ENCODE data around the gene FAM200B.

FAM200B gene

DNA sequence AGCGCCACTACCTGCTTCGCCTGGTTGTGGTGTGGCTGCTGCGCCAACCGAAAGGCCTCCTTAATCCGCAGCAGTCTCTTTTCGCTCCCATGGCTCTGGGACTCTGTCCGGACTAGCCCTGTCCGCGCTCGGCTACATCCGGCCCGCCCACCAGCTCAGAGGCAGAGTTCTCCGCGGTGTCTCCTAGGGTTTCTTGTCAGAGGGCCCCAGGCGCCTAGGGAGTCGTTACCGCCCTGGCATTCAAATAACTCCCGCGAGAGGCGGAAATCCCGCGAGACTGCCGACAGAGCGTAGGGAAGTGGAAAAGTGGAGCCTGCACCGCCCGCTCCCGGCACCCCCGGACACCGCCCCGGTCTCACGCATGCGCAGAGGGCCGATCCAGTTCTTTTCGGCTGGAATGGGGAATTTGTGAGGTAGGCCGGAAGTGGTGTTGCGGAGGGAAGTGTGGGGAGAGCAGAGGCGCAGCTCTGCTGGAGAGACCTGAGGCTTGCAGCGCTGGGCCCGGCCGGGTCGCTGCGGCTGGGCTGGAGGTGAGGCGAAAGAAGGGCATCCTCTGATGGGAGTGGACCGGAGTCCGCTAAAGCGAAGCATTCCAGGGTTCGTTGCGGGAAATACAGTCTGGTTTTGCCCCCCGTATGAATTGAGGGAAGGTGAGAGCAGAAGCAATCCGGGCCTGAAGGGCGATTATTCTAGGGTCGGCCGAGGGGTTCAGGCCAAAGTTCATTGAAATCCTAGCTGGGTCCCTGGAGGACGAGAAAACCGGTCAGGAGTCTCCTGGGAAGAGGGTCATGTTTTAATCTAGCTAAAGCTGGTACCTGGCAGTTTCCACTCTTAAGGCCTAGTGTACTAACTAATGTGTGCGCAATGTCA is at the start of gene FAM200B:
FAM200B (plus strand) TSS at position 456 of the 870 bp plus-strand sequence. CDS start 5,151 bp downstream, outside the sequence.
- DNase-seq = peak; percentile 94 to 97

DNA sequence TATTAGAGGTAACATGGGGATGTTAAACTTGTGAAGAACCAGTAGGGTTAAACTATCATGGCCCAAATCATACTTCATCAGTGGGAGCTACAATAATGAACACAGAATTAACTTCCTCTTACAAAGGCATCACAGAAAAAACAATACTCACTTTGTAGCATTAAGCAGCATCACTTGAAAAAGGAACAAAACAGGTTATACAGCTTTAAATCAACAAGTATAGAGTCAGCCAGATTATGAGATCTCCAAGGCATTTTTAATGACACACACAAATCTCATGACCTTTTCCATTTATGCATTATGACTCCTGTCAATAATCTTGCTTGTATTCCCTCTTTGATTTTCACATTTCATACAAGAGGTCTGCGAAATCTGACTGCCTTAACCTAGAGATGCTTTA is 44.8 kb upstream of the FAM200B start:
- no peak for DNase-seq

DNA sequence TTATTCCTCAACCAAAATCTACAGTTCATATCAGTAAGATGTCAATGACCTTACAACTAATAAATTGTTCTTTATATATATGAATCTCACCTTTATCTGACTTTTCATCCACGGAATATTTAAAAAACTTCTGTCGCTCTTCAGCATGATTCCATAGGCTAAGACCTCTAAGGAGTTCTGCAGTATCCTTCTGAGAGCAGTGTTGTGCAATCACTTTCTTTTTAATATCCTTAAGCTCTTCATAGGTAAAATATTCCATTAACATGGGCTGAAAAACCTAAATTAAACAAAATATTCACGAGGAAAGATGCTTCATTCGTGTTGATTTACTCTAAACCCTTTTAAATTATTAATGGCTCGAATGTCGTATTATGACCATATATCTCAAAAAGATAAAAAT is 43.2 kb upstream of the FAM200B start:
- DNase-seq = no peak

DNA sequence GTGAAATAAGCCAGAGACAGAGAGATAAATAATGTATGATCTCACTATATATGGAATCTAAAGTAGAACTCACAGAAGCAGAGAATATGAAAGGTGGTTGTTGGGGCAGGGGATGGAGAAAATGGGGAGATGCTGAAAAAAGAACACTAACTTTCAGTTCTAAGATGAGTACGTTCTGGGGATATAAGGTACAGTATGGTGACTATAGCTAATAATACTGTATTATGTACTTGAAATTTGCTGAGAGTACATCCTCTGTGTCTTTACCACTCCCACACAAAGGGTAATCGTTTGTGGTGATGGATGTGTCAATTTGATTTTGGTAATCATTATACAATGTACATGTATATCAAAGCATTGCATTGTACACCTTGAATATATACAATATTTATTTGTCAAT is 33.0 kb upstream of the FAM200B start:
- DNase-seq = no peak

DNA sequence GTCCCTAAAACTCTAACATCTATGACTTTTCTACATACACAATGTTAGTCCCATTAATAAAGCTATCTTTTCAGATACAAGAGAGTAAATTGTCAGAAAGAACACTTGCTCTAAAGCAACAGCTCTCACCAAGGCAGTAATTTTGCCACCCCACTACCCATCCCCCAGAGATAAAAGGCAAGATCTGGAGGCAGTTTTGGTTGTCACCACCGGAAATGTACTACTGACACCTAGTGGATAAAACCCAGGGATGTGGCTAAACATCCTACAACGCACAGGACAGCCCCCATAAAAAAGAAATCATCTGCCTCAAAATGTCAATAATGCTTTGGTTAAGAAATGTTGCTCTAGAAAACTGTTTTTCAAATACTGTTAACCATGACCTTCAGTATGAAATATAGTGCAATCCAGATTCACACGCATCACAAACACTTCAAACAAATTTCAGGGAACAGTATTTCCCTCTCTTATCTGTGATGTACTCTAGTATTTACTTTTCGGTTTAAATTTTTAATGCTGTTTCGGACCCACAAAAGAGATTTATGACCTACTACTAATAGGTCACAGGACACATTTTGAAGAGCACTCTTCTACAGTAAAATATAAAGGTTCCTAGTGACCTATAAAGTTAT is 31.6 kb upstream of the FAM200B start:
- DNase-seq = peak; percentile 67 to 84

DNA sequence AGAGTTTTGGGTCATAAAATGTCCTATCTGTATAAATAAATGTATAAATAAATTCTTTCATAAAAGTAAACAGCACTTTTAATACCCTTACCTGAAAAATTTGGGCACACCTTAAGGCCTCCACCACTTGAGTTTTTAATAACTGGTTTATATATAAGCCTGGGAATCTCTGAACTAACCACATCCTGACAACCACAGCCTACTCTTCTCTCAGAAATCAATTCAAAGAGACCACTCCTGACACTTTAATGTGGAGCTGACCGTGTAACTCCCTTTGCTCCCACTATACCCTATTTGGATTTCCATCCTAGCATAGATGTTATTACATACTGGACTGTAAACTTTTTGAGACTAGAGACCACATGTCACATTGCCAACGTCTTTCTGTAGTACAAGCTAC is 30.0 kb upstream of the FAM200B start:
- DNase-seq = peak in 1 of 2 donors; percentile 26

DNA sequence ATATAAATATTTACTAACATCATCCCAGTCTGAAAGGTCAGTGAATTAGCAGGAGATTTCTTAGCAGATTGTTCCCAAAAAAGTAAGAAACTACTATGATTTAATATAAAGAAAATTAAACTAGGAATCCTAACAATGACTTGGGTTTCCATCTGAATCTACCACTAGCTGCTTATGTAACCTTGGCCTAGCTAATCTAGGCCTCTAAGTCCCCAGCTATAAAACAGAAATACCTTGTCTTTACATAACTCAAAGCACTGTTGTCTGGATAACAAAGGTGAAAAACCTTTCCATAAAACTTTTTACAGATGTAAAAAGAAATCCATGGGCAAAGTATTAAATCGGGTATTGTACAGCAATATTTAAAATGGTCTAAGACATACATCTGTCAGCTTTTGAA is 29.4 kb upstream of the FAM200B start:
- DNase-seq = no peak

DNA sequence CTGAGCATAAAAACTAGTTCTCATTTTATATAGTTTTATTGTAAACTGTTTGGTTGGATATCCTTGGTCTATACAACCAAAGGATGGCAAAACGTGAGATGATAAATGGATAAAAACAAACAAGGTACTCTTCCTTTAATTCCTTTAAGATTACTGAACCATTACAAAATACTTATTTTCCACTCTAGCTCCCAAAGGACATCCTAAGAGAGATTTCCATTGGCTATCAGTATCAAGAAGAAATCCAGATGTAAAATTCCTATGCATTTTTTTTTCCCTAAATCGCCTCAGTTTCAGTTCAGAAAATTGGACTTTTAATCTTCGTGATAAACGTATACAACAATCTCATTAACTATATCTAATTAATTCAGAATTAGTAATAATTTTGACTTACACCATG is 28.8 kb upstream of the FAM200B start:
- no peak for DNase-seq

DNA sequence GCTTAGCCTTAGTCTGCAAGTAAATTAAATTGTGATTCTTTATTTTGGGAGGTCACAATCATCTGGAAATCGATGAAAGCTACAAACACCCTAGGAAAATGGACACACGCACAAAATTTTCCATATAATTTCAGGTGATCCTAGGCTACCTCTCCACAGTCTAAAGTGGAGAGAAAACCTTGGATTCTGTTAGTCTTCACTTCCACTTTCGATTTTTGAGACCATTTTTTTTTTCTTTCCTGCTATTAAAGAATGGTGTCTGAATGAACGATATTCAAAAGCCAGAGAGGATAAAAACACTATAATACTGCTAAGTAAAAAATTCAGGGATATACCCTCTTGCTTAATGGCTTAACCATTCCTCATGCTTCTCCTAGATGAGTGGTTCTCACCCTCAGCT is 28.2 kb upstream of the FAM200B start:
- DNase-seq = no peak

DNA sequence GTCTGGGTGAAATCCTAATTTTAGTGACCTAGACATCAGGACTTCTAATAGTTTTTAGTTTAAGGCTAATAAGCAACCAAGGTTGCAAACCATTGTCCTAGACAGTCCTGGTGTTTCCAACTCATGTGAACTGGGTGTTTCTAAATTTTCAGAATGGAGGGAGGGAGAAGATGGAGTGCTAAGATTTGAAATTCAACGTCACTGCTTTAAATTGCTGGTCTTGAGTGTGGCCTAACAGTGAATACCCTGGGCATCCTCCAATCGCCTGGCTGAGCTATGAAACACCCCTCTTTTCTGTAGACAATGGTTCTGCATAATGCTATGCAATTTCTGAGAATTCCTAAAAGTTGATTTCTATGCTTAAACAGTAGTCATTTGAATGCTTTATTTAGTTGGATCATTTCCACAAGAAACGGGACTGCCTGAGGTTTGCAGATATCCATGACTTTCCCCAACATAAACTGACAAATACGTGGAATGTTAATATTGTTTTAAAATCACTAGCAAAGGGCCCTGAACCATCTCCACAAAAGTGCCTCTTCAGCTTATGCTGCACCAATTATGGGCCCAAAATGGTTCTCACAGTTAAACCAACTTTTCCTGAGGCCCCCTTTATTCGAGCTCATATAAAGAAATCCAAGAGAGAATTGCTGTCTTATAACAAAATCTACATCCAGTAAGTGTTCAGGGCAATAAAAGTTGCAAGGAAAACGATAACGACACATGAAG is 27.6 kb upstream of the FAM200B start:
- DNase-seq = peak; percentile 7 to 27

DNA sequence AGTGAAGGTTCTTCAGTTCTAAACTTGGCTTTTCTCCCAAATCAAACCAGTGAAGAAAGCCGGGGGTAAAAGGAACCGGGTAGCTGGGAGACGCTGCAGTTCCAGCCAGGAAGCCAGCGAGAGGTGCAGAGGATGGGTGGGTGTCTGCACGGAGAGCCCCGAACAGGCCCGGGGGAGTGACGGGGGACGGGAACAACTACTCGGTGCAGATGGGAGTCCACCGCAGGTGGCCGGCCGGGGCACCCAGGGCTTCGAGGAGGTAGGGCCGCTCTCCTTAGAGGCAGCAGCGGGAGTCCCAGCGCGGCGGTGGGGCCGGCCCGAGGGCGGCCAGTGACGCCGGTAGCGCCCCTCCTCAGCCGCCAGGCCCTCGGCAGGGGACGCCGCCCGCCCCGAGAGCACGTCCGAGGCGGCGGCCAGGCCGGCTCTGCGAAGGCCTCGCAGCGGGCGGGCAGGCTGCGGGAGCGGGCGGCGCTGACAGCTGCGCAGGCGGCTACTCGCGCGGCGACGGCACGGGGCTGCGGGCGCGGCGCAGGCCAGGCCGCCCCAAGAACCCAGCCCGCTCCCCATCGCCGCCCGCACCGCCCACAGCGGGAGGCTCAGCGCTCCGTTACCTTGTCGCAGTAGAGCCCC is 26.9 kb upstream of the FAM200B start:
- peak; percentile 19 to 42 for DNase-seq

DNA sequence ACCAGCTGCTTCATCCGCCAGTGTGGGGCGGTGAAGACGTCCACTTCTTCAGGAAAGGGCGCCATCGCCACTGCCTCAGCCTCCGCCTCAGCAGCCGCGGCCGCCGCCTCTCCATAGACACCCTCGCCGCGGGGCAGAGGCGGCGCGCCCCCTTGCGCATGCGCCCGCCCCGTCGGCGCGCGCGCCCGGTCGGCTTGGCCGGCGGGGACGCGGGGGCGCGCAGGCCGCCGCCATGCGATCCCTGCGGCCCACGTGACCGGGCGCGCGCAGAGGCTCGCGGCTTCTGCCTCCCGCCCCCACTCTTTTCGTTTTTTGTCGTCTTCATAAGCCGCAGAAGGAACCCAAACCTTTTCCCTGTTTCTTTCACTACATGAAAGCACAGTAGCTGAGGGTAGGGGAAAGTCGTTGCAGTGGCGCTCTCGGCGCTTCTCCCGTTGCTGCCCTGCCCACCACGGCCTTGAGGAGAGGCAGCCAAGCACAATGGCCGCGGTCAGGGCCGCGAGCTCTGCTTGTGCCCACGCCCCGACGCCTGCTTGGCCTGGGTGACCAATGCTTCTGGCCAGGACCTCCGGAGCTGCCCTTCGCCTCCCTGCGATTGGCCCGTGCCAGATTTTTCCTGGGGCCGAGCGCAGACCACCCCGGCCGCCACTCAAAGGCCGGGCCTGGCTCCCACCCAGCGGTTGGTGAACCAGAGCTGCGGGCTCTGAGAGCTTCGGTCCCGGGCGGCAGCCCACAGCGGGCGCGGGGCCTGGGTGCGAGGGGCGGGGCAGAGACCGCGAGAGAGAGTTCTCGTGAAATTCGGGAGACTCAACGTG is 26.2 kb upstream of the FAM200B start, which contains the start of gene FBXL5:
FBXL5 (minus strand) TSS at position 135 of the 815 bp plus-strand sequence; CDS start at position 65, 70 bp downstream.
- peak; percentile 82 to 90 for DNase-seq

DNA sequence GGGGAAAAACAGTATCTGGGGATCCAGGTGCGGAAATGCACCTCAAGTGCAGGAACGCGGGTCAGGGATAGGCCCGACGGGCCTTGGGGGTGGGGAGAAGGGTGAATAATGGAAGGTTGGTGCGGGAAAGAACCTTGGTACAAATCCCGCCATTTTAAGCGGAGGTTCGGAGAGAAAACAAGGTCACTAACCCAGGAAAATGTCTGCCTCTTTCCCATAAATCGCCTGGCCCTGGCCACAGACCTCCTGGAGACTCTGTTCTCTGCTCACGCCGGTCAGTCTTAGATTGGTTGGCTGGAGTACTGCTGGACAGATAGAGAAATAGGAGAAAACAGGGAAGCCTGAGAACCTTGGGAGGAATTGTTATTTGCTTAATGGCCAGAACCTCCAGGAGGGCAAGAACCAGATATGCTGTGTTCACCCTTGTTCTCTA is 25.6 kb upstream of the FAM200B start:
- DNase-seq = no peak

DNA sequence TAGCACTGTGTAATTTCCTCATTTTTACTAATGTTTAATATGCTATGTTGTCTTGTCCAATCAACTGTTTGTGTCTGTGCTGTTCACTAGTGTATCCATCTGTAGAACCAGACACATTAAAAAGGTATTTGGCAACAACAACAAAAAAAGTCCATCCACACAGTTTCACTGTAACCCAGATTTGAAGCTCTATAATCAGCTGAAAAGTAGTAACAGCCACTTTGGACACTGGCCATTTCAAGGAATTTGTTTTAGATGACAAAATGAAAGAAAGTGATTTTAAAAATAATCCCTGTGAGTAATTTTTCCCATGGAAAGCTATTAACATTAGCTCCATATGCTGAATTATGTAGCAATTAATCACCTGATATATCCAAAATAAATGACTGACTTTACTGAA is 24.3 kb upstream of the FAM200B start:
- DNase-seq = no peak

DNA sequence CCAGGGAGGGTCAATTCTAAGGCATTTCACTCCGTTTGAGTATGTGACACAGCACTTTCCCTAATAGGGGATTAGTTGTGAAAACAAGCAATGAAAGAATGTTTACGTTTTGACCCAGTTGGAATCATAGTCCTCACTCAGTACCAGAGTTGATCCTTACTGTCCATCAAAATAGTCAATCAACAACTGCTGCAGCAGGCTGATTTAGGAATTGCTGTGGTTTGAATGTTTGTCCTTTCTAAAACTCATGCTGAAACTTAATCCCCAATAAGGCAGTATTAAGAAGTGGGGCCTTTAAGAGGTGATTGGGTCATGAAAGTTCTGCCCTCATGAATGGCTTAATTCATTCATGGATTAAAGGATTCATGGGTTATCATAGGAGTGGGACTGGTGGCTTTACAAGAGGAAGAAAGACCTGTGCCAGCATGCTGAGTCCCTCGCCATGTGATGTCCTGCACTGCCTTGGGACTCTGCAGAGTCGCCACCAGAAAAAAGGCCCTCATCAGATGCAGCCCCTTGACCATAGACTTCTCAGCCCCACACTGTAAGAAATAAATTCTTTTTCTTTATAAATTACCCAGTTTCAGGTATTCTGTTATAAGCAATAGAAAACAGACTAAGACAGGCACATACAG is 23.4 kb upstream of the FAM200B start:
- DNase-seq = no peak

DNA sequence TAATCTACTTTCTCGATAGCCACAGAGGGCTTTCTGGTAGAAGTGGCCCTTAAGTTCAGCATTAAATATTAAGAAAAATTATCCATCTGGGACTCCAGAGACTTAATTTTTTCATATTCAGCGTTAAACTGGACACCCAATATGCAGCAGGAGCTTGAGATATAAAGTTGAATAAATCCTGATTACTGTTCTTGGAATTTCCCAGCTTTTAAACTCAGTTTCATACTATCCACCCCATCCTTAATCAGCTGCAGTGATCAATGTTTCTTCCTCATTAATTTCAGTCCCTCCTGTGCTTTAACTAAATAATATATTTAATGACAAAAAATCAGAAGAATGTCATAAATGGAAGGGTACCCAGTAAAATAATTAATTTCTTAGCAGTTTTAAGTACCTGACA is 22.8 kb upstream of the FAM200B start:
- DNase-seq = no peak

DNA sequence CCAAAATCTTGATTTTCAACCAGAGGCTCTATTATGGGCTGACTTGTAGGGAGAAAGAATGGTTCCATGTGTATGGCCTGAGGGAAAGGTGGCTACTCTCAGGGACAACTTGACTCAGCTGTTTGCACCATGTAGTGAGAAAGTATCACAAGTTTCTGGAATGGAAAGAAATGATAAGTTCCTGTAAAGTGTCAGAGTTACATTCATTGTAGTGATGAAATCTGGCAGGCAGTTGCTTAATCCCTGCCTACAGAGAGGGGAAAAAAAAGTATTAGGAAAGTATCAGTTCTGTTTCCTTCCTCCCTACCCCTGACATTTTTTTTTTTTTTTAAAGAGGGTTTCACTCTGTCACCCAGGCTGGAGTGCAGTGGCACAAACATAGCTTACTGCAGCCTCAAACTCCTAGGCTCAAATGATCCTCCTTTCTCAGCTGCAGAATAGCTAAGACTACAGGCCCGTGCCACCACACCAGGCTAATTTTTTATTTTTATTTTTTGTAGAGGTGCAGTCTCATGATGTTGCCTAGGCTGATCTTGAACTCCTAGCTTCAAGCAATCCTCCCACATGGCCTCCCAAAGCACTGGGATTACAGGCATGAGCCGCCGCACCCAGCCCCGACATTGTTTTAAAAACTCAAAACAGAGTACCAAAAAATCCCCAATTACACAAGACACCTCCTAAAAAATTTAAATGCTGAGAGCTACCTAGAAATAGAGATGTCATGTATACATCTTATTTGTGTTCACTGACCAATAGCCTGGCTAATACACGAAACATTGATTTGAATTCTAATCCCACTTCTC is 21.7 kb upstream of the FAM200B start:
- DNase-seq = peak in 1 of 2 donors; percentile 42

DNA sequence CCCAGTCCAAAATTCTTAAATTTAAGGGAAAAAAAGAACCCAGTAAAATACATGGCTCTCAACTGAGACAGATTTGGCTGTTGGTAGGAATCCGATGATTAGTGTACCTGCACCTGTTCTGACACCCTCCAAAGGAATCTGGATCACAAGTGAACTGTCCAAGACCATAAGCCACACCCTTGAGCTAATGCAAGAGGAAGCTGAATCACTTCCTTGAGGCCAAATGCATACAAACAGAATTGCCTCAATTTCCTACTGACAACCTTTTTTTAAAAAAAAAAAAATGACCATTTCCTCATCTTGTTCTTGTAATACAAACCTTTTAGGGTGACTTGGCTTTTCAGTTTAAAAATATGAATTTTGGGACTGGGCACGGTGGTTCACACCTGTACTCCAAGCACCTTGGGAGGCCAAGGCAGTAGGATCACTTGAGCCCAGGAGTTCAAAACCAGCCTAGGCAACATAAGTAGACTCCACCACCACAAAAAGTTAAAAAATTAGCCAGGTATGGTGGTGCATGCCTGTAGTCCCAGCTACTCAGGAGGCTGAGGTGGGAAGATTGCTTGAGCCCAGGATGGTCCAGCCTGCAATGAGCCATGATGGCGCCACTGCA is 15.8 kb upstream of the FAM200B start:
- DNase-seq = peak in 1 of 2 donors; percentile 26

DNA sequence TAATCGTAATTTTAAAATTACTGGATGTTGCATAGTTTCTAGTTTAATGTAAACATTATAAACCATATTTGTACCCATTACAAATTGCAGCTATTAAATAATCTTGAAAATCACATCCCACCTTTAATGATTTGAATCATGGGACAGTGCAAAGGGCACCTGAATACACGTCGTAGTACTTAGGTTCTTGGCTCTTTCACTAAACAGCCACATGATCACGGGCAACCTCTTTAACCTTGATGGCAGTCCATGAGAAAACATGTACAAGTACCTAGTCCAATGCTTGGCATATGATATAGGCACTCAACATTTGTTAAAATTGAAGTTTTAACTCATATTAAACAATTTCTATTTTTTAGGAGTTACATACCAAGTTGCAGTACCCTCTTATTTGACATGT is 14.6 kb upstream of the FAM200B start:
- no peak for DNase-seq
